ENCODE data around the gene UBE2QL1.

Gene UBE2QL1

GRCh38 chr5:6480133-6481051 is 31.7 kb downstream of the UBE2QL1 start:
- no peak for DNase-seq

DNA sequence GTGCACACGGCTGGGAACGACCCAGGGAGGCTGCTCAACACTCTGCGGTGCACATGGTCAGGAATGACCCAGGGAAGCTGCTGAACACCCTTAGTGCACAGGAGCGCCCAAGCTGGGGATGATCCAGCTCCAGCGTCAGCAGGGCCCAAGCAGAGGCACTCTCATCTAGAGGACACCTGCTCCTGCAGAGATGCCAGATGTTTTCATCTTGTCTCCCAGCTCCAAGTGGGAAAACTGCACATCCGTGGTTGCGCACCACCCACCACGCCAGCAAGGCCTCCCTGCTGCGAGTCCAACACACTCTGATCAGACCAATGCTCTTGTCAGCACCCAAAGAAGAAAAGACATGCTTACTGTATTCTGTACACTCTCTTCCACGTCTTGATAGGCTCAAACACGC is 34.1 kb downstream of the UBE2QL1 start:
- DNase-seq, result no peak

DNA sequence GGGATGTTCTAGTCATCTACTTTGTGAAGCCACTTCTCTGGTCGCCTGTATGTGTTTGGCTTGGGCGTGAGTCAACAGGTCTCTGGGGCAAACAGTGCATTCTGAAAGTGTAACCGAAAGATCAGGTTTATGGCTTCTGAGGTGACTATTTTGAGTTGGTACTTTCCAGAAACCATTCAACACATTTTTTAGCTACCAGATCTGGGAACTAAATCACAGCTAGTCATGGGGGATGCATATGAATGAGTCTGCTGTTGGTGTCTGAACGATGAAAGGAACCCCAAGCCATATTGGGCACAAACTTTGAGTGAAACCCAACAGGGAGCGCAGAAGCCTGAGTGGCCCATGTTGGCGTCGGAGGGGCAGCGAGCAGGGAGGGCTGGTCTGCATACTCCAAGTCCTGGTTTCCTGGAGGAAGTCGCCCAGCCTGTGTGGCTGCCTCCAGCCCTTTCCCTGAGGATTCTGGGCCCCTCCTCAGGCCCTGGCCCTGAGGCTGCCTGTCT is 35.3 kb downstream of the UBE2QL1 start:
- no peak for DNase-seq

DNA sequence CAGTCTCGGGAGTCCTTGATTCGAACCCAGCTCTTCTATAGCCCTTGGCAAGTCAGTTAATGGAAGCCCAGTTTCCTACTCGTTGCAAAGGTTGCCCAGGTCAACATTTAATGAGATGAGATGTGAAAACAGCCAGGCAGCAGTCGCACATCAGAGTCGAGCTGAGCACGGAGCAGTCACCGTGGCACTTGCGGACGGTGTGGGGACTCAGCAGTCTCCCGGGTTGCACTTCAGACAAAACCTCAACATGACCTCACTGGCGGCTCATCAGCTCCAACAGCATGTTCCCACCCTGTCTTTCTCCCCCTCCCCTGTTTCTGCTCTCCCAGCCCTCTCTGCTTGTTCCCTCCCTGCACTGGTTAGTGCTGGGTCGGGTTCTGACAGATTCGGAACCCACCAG is 35.8 kb downstream of the UBE2QL1 start:
- DNase-seq, result no peak

GRCh38 chr5:6484899-6485298 is 36.2 kb downstream of the UBE2QL1 start:
- DNase-seq, result no peak

- no peak for DNase-seq
These were observed 36.8 kb downstream of the UBE2QL1 start for GRCh38 chr5:6485441-6485840.

- DNase-seq, result no peak
These were observed 37.4 kb downstream of the UBE2QL1 start for GRCh38 chr5:6486074-6486473.

DNA sequence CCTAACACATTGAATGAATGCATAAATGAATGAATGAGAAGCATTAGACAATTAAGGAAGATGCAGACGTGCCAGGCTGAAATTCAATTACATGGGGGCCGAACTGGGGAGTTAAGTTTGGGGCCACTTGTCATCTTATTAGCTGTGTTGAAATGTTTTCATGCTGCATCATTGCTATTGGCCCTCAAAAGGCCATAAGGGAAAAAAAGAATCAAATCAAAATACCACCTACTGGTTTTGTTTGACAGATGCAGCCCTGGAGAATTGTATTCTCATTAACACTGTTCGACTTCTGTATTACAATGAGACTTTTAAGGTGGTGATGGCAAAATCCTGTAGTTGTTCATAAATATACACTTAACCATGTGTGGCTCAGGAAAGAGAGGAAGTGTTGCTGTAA is 38.4 kb downstream of the UBE2QL1 start:
- no peak for DNase-seq

DNA sequence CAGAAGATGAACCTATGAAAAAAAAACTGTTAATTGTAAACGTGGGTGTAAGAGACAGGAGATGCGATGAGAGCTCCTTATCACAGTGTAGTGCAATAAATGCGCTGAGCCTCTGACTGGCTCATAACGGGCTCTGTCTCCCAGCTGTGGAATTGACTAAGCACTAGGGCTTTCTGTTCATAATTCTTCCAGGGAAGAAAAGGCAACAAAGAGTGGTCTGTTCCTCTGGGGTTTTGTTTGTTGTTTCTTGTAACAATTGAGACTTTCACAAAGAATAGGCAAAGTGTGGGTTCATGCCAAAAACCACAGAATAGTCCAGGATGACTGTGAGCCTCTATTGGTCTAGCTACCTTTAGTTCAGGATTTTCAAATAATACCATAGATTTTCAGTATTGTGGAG is 39.4 kb downstream of the UBE2QL1 start:
- no peak for DNase-seq

DNA sequence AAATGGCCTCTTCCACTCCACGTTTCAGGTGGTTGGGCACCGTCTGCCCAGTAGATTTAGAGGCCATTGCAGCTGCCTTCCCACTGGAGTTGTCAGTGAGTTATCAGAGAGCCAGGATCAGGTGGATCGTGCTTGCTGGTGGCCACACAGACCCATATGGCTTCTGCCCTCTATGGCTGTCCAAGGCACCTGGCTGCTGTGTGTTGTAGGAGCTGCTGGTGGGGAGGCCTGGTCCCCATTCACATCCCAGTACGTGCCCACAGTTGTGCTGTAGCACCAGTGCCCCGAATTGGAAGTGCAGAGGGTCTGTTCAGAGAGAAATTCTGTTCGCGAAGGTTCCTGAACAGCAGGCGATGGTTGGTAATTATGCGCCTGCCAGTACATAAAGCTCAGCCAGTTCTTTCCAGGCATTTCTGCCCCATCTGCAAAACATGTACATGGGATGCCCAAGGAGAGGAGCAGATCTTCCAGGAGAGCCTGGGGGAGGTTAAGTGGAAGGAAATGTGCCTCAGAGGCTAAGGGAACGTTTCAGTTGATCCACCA is 41.1 kb downstream of the UBE2QL1 start:
- DNase-seq, result no peak

DNA sequence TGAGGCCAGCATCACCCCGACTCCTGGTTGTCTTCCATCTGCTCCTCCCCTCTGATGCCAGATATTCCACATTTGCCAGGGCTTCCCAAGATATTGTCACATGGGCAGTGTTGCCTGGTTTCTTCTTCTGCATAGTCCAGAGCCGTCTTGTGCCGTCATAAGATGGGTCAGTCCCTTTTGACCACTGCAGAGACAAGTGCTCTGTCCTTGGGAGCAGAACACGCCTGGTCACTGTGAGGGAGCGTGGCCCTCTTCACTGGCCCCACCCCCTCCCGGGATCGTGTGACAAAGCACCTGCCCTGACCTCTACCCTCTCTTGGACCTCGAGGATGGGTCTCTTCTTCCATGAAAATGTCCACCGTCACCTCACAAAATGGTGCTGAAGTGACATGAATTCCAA is 41.6 kb downstream of the UBE2QL1 start:
- DNase-seq, result no peak

DNA sequence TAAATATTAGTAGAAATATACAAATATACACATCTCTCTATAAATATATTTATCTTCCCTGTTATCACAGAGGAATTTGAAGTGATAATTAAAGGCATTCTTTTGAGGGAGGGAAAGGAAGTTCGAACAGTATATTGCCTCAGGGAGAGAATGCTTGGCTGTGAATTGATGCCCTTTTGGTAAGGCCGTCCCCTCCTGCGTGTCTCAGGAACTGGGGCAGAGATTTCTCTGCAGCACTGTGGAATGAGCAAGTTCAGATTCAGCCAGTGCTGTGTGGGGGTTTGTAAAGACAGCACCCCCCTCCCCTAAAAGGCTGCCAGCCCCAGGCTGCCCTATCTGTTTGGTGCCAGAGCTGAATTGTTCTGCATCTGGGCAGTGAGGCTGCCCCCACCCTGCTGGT is 42.0 kb downstream of the UBE2QL1 start:
- no peak for DNase-seq

DNA sequence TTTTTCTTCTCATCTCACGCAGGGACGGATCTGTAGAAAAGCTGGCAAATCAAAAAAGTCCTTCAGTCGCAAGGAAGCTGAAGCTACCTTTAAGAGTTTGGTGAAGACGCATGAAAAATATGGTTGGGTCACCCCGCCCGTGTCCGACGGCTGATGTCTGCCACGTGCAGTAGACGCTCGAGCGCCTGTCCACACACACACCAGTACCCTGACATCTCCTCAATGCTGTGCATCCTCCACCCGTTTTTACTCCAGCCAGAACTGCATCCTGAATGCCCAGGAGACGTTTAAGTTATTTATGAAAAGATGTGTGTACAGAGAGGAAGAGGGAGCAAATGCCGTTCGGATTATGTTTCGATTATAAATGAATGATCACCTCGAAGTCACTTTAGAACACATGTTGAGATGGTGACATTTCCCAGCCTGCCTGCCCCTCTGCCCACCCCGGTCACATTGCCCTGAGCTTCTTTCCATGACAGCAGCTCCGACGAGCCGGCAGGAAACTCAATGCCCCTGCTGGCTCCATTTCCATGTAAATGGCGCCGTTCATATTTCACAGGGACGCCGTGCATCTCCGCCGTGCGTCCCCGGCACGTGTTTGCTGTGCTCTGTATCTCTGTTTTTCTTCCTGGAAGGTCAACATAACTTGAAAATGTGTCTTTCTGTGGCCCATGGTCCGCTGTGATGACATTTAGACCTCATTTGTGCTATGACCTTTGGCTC is 42.7 kb downstream of the UBE2QL1 start:
- DNase-seq, result no peak

- no peak for DNase-seq
These were observed 43.2 kb downstream of the UBE2QL1 start for GRCh38 chr5:6491919-6492290.

DNA sequence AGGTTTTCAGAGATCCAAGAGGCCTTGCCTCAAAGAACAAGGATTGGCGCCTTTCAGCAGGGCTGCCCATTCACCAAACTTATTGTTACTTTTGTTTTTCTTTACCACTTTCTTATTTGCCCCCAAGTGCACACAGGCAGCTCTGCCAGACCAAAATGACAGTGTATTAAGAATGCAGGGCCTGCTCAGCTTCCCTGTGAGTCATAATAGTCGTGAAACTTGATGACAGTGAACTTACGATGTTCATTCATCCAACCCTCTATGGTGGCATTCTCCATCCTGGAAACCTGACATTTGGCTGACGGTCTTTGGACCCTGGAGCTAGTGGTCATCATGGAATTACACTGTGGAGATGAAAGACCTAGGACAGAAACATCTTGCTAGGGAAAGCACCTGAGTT is 44.3 kb downstream of the UBE2QL1 start:
- no peak for DNase-seq

DNA sequence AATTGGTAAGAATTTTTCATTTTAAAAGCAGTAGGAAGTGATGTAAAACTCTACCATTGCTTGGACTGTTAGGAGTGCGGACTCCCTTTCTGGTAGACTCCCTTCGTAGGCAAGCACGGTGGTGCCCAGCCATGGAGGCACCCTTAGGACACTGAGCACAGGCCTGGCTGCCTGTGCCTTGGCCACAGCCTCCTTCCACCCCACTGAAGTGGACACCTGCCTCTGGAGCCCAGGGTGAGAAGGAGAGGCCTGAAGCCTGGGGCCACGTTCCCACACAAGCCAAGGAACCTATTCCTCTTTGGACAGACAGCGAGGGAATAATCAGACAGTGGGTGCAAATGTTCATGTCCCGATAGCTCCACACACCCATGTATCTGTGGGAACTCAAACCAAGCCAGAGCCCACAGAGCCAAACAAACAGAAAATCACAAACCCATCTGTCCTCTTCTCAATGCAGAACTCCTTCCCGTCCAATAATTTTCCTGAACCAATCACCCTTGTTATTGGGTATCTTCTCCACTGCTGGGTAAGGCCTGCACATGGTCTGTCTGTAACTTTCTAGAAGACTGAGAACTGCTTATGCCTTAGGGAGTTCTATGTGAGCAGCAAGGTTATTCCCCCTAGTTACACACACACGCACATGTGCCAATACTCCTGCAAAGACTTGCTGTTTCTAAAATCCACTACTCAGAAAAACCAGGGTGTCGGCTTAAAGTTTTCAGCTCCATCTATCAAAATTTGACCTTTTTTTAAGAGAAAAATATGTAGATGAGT is 45.2 kb downstream of the UBE2QL1 start:
- DNase-seq, result no peak

GRCh38 chr5:6494939-6495338 is 46.3 kb downstream of the UBE2QL1 start:
- no peak for DNase-seq

- DNase-seq, result no peak
These were observed 47.0 kb downstream of the UBE2QL1 start for GRCh38 chr5:6495433-6496206.

DNA sequence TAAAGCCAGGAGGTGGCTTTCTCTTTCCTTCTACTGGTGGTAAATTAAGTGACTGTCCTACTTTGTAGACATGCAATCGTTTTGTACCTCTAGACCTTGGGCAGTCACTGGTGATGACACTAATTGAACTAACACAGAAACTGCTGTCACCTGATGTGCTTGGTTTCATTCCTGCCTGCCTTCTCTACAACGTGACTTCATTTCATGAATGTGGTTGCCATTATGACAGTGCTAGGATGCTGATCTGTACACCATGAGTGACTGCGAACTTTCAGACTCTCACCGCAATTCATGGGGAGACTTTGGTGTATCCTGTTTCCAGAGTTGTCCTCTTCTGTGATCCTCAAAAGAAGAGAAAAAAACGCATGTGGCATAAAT is 47.5 kb downstream of the UBE2QL1 start:
- DNase-seq, result no peak

GRCh38 chr5:6496636-6497035 is 48.0 kb downstream of the UBE2QL1 start:
- DNase-seq, result no peak

- DNase-seq, result no peak
These were observed 48.6 kb downstream of the UBE2QL1 start for GRCh38 chr5:6497262-6497661.

DNA sequence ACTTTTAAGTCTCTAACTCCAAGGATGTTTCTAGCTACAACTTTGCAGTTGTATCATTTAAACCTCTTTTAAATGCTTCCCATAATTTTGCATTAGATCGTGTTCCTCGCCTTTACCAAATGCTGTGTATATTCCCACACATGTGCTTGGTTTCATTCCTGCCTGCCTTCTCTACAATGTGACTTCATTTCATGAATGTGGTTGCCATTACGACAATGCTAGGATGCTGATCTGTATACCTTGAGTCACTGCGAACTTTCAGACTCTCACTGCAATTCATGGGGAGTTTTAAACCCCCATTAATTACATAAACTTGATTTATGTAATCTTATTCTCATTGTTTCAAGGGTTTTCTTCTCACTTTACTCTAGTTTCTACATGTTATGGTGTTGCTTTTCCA is 50.3 kb downstream of the UBE2QL1 start:
- DNase-seq, result no peak
